Smooth muscle cell (in vitro differentiated cells): ENCODE measurements around the gene PSMD6. TPM values are rescaled to one million over a fixed set of nuclear protein-coding genes. Genes with fewer than 3 reads are reported as not detected.

ENCODE experiments used
- DNase-seq: peaks from one replicate; lab custom pipeline; 2025; ENCODE audit not compliant: unreplicated experiment; lab: John Stamatoyannopoulos, UW
- H2AFZ ChIP-seq: fragments of 200-600 bp; sonication (generic); 2 replicates; pipeline ENCODE4 v1.6.0; 2016; ENCODE audit warnings: antibody characterized with exemption, low read depth, mild to moderate bottlenecking
- H3F3A ChIP-seq: fragments of 200-600 bp; sonication (generic); 2 replicates; pipeline ENCODE4 v1.6.0; 2017; ENCODE audit warnings: antibody characterized with exemption, low read depth
- H3K27ac ChIP-seq: fragments of 200-600 bp; sonication (generic); 2 replicates; pipeline ENCODE4 v1.5.1; 2016; ENCODE audit warnings: low read depth, mild to moderate bottlenecking
- H3K27me3 ChIP-seq: fragments of 200-600 bp; sonication (generic); 2 replicates; pipeline ENCODE4 v1.6.1; 2016; ENCODE audit warnings: low read depth, mild to moderate bottlenecking
- H3K36me3 ChIP-seq: fragments of 200-600 bp; sonication (generic); 2 replicates; pipeline ENCODE4 v1.5.1; 2016; ENCODE audit warnings: low read depth
- H3K4me1 ChIP-seq: fragments of 200-600 bp; sonication (generic); 2 replicates; pipeline ENCODE4 v1.5.1; 2016; ENCODE audit warnings: low read depth
- H3K4me2 ChIP-seq: fragments of 200-600 bp; sonication (generic); 2 replicates; pipeline ENCODE4 v1.6.0; 2016; ENCODE audit warnings: mild to moderate bottlenecking
- H3K4me3 ChIP-seq: fragments of 200-600 bp; sonication (generic); 2 replicates; pipeline ENCODE4 v1.5.1; 2016; ENCODE audit warnings: mild to moderate bottlenecking
- H3K79me2 ChIP-seq: fragments of 200-600 bp; sonication (generic); 2 replicates; pipeline ENCODE4 v1.6.0; 2016; ENCODE audit warnings: low read depth, mild to moderate bottlenecking
- H3K9ac ChIP-seq: fragments of 200-600 bp; sonication (generic); 2 replicates; pipeline ENCODE4 v1.6.0; 2016; ENCODE audit warnings: low read depth
- H3K9me3 ChIP-seq: fragments of 200-600 bp; sonication (generic); replicated peaks from 2 replicates; pipeline ENCODE4 v1.5.1; 2016; ENCODE audit warnings: low read depth
- H4K20me1 ChIP-seq: fragments of 200-600 bp; sonication (generic); 2 replicates; pipeline ENCODE4 v1.6.0; 2016; ENCODE audit warnings: low read depth
- CTCF ChIP-seq: fragments of 200-600 bp; sonication (generic); IDR thresholded peaks from 2 replicates; pipeline ENCODE4 v1.5.1; 2017; ENCODE audit warnings: borderline replicate concordance, mild to moderate bottlenecking, antibody characterized with exemption; ENCODE audit not compliant: insufficient read depth, poor library complexity, severe bottlenecking
- WGBS: methylation state at CpG from one replicate; pipeline ENCODE4 v1.1.7; 2016; ENCODE audit warnings: low lambda C conversion rate; 5-methylcytosine and 5-hydroxymethylcytosine counted together
- polyA plus RNA-seq: library from polyadenylated mRNA; unstranded; fragments of >200 nt; fragmentation: Nextera tagmentation; extraction: Ambion mirVana; gene quantifications from 2 replicates; pipeline ENCODE4 v1.2.1, GENCODE V29; 2016
- total RNA-seq: library from RNA; depleted of rRNA; stranded (reverse); fragments of >200 nt; gene quantifications from 2 replicates; pipeline ENCODE4 v1.2.3, GENCODE V29; 2014

PSMD6 gene
- total and polyA plus RNA-seq, 2 experiments from 2014 or later: 109 to 119 TPM

- Histone ChIP-seq H3K36me3 (no peaks in the 10 kb centered on the region), H2AFZ (no peak overlapping the region), H3K4me3 (no peak overlapping the region), H3F3A (no peaks in the 10 kb centered on the region), H3K4me2 (no peak overlapping the region), H3K4me1 (peaks cover 16% of the 10 kb centered on the region), H3K27ac (no peak overlapping the region), H3K27me3 (no peaks in the 10 kb centered on the region), H3K9me3 (no peaks in the 10 kb centered on the region), H3K79me2 (no peaks in the 10 kb centered on the region), H3K9ac (no peak overlapping the region), H4K20me1 (no peaks in the 10 kb centered on the region)
- TF ChIP-seq CTCF: no peak
- 82% methylated on average over 5 of the region's 5 CpGs for WGBS
- no peak for DNase-seq
Measured at GRCh38 chr3:64063207-64063982, 40.1 kb upstream of the PSMD6 start.

GRCh38 chr3:64061628-64062027 lies 38.3 kb upstream of the PSMD6 start:
- Histone ChIP-seq H3K4me1 (peaks cover 16% of the 10 kb centered on the region), H3K9me3 (no peaks in the 10 kb centered on the region), H3K9ac (no peak overlapping the region), H3F3A (no peaks in the 10 kb centered on the region), H3K27ac (no peak overlapping the region), H3K4me3 (no peak overlapping the region), H3K4me2 (no peak overlapping the region), H3K79me2 (no peaks in the 10 kb centered on the region), H4K20me1 (no peaks in the 10 kb centered on the region), H2AFZ (no peak overlapping the region), H3K27me3 (no peaks in the 10 kb centered on the region), H3K36me3 (no peaks in the 10 kb centered on the region)
- DNase-seq: no peak
- no peak for TF ChIP-seq CTCF
- 86% methylated on average over 5 of the region's 5 CpGs for WGBS

- no peak for TF ChIP-seq CTCF
- H3K4me1 ChIP-seq: peaks cover 16% of the 10 kb centered on the region
Measured at GRCh38 chr3:64059484-64060175, 36.3 kb upstream of the PSMD6 start.

More at GRCh38 chr3:64059484-64060175, 36.3 kb upstream of the PSMD6 start:
- Histone ChIP-seq H3K9me3 (no peaks in the 10 kb centered on the region), H3K27ac (no peak overlapping the region), H3F3A (no peaks in the 10 kb centered on the region), H3K27me3 (no peaks in the 10 kb centered on the region), H3K79me2 (no peaks in the 10 kb centered on the region), H3K4me3 (no peak overlapping the region), H3K36me3 (no peaks in the 10 kb centered on the region), H4K20me1 (no peaks in the 10 kb centered on the region), H3K9ac (no peak overlapping the region), H2AFZ (no peak overlapping the region), H3K4me2 (no peak overlapping the region)
- 89% methylated on average over 3 of the region's 3 CpGs for WGBS
- no peak for DNase-seq
